ENCODE measurements around the gene IL18R1. TPM values are rescaled to one million over a fixed set of nuclear protein-coding genes. Genes with fewer than 3 reads are reported as not detected.

IL18R1 gene
- total and polyA plus RNA-seq, 9 of the 15 experiments (the other 6 are each of a cell fraction or from before 2014, with no cell fraction given): 0.55 to 10.0 (median 2.5) TPM

GRCh38 chr2:102420290-102420689, 64.7 kb downstream of the IL18R1 start (continued):
- TF ChIP-seq PTRF (tag; IDR thresholded peaks at IDR 0.05): no peak
- TF ChIP-seq NFXL1 (CRISPR knock-in tag; IDR thresholded peaks at IDR 0.05): no peak
- TF ChIP-seq ELF1 (tag; IDR thresholded peaks at IDR 0.05): no peak
- no peak for TF ChIP-seq ETS2 (tag; IDR thresholded peaks at IDR 0.05; ENCODE audit: borderline replicate concordance, poor library complexity, severe bottlenecking)
- no peak for TF ChIP-seq CHD7 (IDR thresholded peaks at IDR 0.05; ENCODE audit: low read depth, low read length)
- no peak for TF ChIP-seq HMGN3 (IDR thresholded peaks at IDR 0.05; ENCODE audit: borderline replicate concordance, extremely low read depth, insufficient read length, low read depth, low read length)
- TF ChIP-seq MCM7 (IDR thresholded peaks at IDR 0.05): no peak
- TF ChIP-seq FOXM1 (IDR thresholded peaks at IDR 0.05; ENCODE audit: low read depth): no peak
- TF ChIP-seq FOXM1 (CRISPR knock-in tag; IDR thresholded peaks at IDR 0.05; ENCODE audit: low read depth): no peak
- TF ChIP-seq CUX1 (CRISPR knock-in tag; IDR thresholded peaks at IDR 0.05): no peak
- TF ChIP-seq ZNF197 (CRISPR knock-in tag; IDR thresholded peaks at IDR 0.05; ENCODE audit: low read depth): 0 out of 2 replicates have a peak, but pooled peaks have one; percentile 62
- TF ChIP-seq RFX1 (IDR thresholded peaks at IDR 0.05): no peak

All from K562 (cell line).